Measurements from ENCODE around the gene PRSS53. TPM values are rescaled to one million over a fixed set of nuclear protein-coding genes. Genes with fewer than 3 reads are reported as not detected.

The PRSS53 gene
- total and polyA plus RNA-seq, 10 of the 15 experiments (the other 5 are each of a cell fraction or from before 2014, with no cell fraction given): 0.35 to 3.4 (median 0.88) TPM; not detected in 2

DNA sequence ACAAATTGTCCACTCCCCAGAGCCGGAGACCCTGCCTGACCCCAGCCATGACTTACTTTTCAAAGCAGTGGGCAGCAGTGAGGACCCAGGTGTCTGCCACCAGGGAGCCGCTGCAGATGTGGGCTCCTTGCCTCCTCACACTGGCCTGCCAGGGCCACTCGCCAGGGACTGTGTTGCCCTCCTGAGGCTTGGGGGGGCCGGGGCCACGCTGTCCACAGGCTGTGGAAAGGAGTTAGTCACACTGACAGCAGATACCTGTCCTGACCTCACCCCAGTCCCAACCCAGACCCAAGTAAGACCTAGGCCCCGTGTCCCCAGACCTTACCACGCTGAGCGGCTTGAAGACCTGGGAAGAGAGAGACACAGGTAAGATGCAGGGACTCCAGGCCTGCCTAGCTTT lies 1.3 kb downstream of the PRSS53 start:
- H3K4me2 ChIP-seq (ENCODE audit: control insufficient read depth, insufficient read depth): no peak overlapping the region
- no peak for FAIRE-seq
- H2AFZ ChIP-seq (ENCODE audit: control insufficient read depth, low read depth, low read length): no peak overlapping the region
- no peaks in the 10 kb centered on the region; the same call in 1 of the 2 replicates for H4K20me1 ChIP-seq (ENCODE audit: control insufficient read depth, insufficient read depth)
- no peak overlapping the region for H3K27ac ChIP-seq (ENCODE audit: control insufficient read depth, insufficient read depth)
- no peak overlapping the region for H3K4me3 ChIP-seq
- no peaks in the 10 kb centered on the region for H3K9me3 ChIP-seq (replicated peaks; ENCODE audit: control insufficient read depth, insufficient read depth, low read length)
- H3K9ac ChIP-seq (ENCODE audit: control insufficient read depth, insufficient read depth, low read length): no peak overlapping the region
- H3K4me1 ChIP-seq (ENCODE audit: control insufficient read depth, insufficient read depth, low read length): no peaks in the 10 kb centered on the region
- DNase-seq (ENCODE audit: low read depth, low spot score): no peak
- H3K27me3 ChIP-seq (replicated peaks in 1 of 2; ENCODE audit: control insufficient read depth in 2 of 2, insufficient read depth in 2 of 2, low read length in 1 of 2): no peaks in the 10 kb centered on the region
- no TSS peak for BruUV-seq (replicated peaks)
- SMC1A ChIA-PET (ENCODE audit: uncharacterized antibody, unreplicated experiment): no interaction called here
- POLR2A ChIA-PET: no interaction called here
- peaks cover 2% of the 10 kb centered on the region in 2 experiments; a peak in 3 of 4 replicates for H3K36me3 ChIP-seq (ENCODE audit: control insufficient read depth in 2 of 2, insufficient read depth in 2 of 2, low read length in 1 of 2)
- RAD21 ChIA-PET (ENCODE audit: unreplicated experiment): no interaction called here
- intact Hi-C loops (cut with micrococcal nuclease; ENCODE audit: unreplicated experiment) (no loop called here), in situ Hi-C loops (cut with MboI) (no loop called here)
- peaks cover 2% of the 10 kb centered on the region for H3K79me2 ChIP-seq (ENCODE audit: control insufficient read depth, insufficient read depth, low read length)
- ATAC-seq: no peak
- CTCF ChIA-PET: no interaction called here
- WGBS (ENCODE audit: insufficient coverage, insufficient replicate concordance, low lambda C conversion rate, missing lambda C conversion rate): 79% methylated on average over 8 of the region's 8 CpGs
- no peak for TF ChIP-seq YBX1 (IDR thresholded peaks at IDR 0.05)
- no peak for TF ChIP-seq ELK1 (IDR thresholded peaks at IDR 0.05; ENCODE audit: low read depth, low read length)
- TF ChIP-seq RFX5 (IDR thresholded peaks at IDR 0.05; ENCODE audit: low read depth, low read length): no peak
- no peak for TF ChIP-seq ZNF207 (IDR thresholded peaks at IDR 0.05; ENCODE audit: borderline replicate concordance)
- no peak for TF ChIP-seq RUNX3 (IDR thresholded peaks at IDR 0.05; ENCODE audit: low read length)
- no peak for TF ChIP-seq SKIL (IDR thresholded peaks at IDR 0.05; ENCODE audit: low read depth, poor library complexity, severe bottlenecking)
- TF ChIP-seq RBBP5 (conservative IDR thresholded peaks at IDR 0.05): no peak
- no peak for TF ChIP-seq USF1 (IDR thresholded peaks at IDR 0.05; ENCODE audit: borderline replicate concordance, extremely low read length, insufficient read depth, low read depth, low read length)
- no peak for TF ChIP-seq ZBED1 (IDR thresholded peaks at IDR 0.05; ENCODE audit: borderline replicate concordance)
- TF ChIP-seq NRF1 (conservative IDR thresholded peaks at IDR 0.05; ENCODE audit: low read depth, low read length): no peak
- no peak for TF ChIP-seq MEF2B (IDR thresholded peaks at IDR 0.05; ENCODE audit: partially characterized antibody, poor library complexity, severe bottlenecking)
- no peak for TF ChIP-seq ZNF687 (IDR thresholded peaks at IDR 0.05)
- TF ChIP-seq JUND (IDR thresholded peaks at IDR 0.05; ENCODE audit: low read depth, low read length): no peak
- no peak for TF ChIP-seq NR2C1 (IDR thresholded peaks at IDR 0.05)
- no peak for TF ChIP-seq MAX (IDR thresholded peaks at IDR 0.05; ENCODE audit: low read depth, low read length)
- TF ChIP-seq TAF1 (IDR thresholded peaks at IDR 0.05; ENCODE audit: borderline replicate concordance, low read depth, low read length): no peak
- TF ChIP-seq CREB1 (IDR thresholded peaks at IDR 0.05; ENCODE audit: low read depth): no peak
- TF ChIP-seq RAD51 (IDR thresholded peaks at IDR 0.05): no peak

All from GM12878 (cell line).